HEK293 (cell line): ENCODE data around the gene KCNMA1.

ENCODE experiments used
- TF ChIP-seq, protein P1 (sequence below): fragments of 450-650 bp; formaldehyde crosslinking; IDR thresholded peaks from 2 replicates; pipeline ENCODE4 v1.5.1; 2016; ENCODE audit warnings: missing biosample characterization, missing genetic modification characterization
- TF ChIP-seq, protein P2 (sequence below): sonication (generic); formaldehyde crosslinking; IDR thresholded peaks from 2 replicates; pipeline ENCODE4 v1.8.1; 2022; ENCODE audit warnings: mild to moderate bottlenecking, moderate library complexity, missing genetic modification reagents

DNA sequence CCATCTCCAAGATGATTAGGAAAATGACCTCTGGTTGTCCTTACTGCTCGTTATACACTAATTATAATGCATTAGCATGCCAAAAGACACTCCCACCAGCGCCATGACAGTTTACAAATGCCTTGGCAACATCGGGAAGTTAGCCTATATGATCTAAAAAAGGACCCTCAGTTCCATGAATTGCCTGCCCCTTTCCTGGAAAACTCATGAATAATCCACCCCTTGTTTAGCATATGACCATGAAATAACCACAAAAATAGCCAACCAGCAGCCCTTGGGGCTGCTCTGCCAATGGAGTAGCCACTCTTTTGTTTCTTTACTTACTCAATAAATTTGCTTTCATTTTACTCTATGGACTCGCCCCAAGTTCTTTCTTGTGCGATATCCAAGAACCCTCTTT is 41.6 kb upstream of the KCNMA1 start:
- TF ChIP-seq, protein P1, sequence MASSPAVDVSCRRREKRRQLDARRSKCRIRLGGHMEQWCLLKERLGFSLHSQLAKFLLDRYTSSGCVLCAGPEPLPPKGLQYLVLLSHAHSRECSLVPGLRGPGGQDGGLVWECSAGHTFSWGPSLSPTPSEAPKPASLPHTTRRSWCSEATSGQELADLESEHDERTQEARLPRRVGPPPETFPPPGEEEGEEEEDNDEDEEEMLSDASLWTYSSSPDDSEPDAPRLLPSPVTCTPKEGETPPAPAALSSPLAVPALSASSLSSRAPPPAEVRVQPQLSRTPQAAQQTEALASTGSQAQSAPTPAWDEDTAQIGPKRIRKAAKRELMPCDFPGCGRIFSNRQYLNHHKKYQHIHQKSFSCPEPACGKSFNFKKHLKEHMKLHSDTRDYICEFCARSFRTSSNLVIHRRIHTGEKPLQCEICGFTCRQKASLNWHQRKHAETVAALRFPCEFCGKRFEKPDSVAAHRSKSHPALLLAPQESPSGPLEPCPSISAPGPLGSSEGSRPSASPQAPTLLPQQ (tag by site-specific recombination) = no peak
- TF ChIP-seq, protein P2, sequence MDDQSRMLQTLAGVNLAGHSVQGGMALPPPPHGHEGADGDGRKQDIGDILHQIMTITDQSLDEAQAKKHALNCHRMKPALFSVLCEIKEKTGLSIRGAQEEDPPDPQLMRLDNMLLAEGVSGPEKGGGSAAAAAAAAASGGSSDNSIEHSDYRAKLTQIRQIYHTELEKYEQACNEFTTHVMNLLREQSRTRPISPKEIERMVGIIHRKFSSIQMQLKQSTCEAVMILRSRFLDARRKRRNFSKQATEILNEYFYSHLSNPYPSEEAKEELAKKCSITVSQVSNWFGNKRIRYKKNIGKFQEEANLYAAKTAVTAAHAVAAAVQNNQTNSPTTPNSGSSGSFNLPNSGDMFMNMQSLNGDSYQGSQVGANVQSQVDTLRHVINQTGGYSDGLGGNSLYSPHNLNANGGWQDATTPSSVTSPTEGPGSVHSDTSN (CRISPR knock-in tag) = no peak
